Measurements from ENCODE around the gene RCC2.
"Not testable (repeated sequence)": the region's sequence is repeated elsewhere in the genome, so short reads cannot be mapped to it uniquely, and the experiment has no call there.

- not testable (repeated sequence) for TF ChIP-seq ZSCAN16 (tag by site-specific recombination; IDR thresholded peaks at IDR 0.05); ZNF311 (tag by site-specific recombination; IDR thresholded peaks at IDR 0.05; ENCODE audit: borderline replicate concordance); CTCF (tag by site-specific recombination; IDR thresholded peaks at IDR 0.05); ZNF223 (tag by site-specific recombination; IDR thresholded peaks at IDR 0.05); ATF2 (tag by site-specific recombination; IDR thresholded peaks at IDR 0.05; ENCODE audit: low read depth); ZBTB1 (tag by site-specific recombination; IDR thresholded peaks at IDR 0.05); ZIC2 (tag by site-specific recombination; IDR thresholded peaks at IDR 0.05); TSHZ1 (tag by site-specific recombination; IDR thresholded peaks at IDR 0.05; ENCODE audit: borderline replicate concordance); ZNF133 (tag by site-specific recombination; IDR thresholded peaks at IDR 0.05); ZNF114 (tag by site-specific recombination; IDR thresholded peaks at IDR 0.05); ZNF645 (tag by site-specific recombination; IDR thresholded peaks at IDR 0.05); SETDB1 (IDR thresholded peaks at IDR 0.05; ENCODE audit: insufficient read length, low read length); ZNF280D (tag by site-specific recombination; IDR thresholded peaks at IDR 0.05); ZNF747 (tag by site-specific recombination; IDR thresholded peaks at IDR 0.05)
These were observed 31.5 kb downstream of the RCC2 start for GRCh38 chr1:17407786-17408514.

Measured in HEK293 (cell line).